K562 (cell line): ENCODE data around the gene VEGFA. TPM values are rescaled to one million over a fixed set of nuclear protein-coding genes. Genes with fewer than 3 reads are reported as not detected.

Experiments
- CHD2 ChIP-seq: IDR thresholded peaks from 2 replicates; pipeline ENCODE4 v1.6.1; 2011; ENCODE audit warnings: low read depth, low read length
- DIDO1 ChIP-seq: fragments of 450-650 bp; IDR thresholded peaks from 2 replicates; pipeline ENCODE4 v1.6.1; 2016; ENCODE audit warnings: low read depth, missing biosample characterization, missing genetic modification characterization
- GATA2 ChIP-seq: sonication (generic); formaldehyde crosslinking; IDR thresholded peaks from 2 replicates; pipeline ENCODE4 v1.4.0; 2020; ENCODE audit warnings: mild to moderate bottlenecking, missing genetic modification reagents
- GTF2E2 ChIP-seq: fragments of 200-800 bp; sonication (Bioruptor generic); IDR thresholded peaks from 2 replicates; pipeline ENCODE4 v1.6.1; 2016; ENCODE audit warnings: missing genetic modification characterization, missing compliant biosample characterization
- HOXB6 ChIP-seq: fragments of 250-450 bp; sonication (Bioruptor Pico); IDR thresholded peaks from 2 replicates; pipeline ENCODE4 v1.5.1; 2022; ENCODE audit warnings: mild to moderate bottlenecking, borderline replicate concordance
- KLF10 ChIP-seq: fragments of 250-450 bp; sonication (Bioruptor Pico); IDR thresholded peaks from 2 replicates; pipeline ENCODE4 v1.6.1; 2021; ENCODE audit warnings: matching md5 sums
- MTA3 ChIP-seq: fragments of 450-650 bp; formaldehyde crosslinking; IDR thresholded peaks from 2 replicates; pipeline ENCODE4 v1.6.1; 2017; ENCODE audit warnings: mild to moderate bottlenecking, borderline replicate concordance
- NBN ChIP-seq: fragments of 450-650 bp; IDR thresholded peaks from 2 replicates; pipeline ENCODE4 v1.6.1; 2016; ENCODE audit warnings: low read depth, mild to moderate bottlenecking
- NR3C1 ChIP-seq: sonication (generic); formaldehyde crosslinking; IDR thresholded peaks from 2 replicates; pipeline ENCODE4 v1.8.1; 2022; ENCODE audit warnings: missing genetic modification reagents
- PRPF4 ChIP-seq: fragments of 200-400 bp; formaldehyde crosslinking; IDR thresholded peaks from one replicate; pipeline ENCODE4 v1.6.1; 2017; ENCODE audit warnings: low read length, low read depth, mild to moderate bottlenecking; ENCODE audit not compliant: insufficient read depth, poor library complexity, severe bottlenecking
- PYGO2 ChIP-seq: fragments of 450-650 bp; IDR thresholded peaks from 2 replicates; pipeline ENCODE4 v1.6.1; 2016; ENCODE audit warnings: mild to moderate bottlenecking, missing genetic modification characterization, moderate library complexity, missing compliant biosample characterization
- RBM25 ChIP-seq: fragments of 200-400 bp; formaldehyde crosslinking; IDR thresholded peaks from 2 replicates; pipeline ENCODE4 v1.6.1; 2018; ENCODE audit warnings: low read length, low read depth, moderate library complexity; ENCODE audit not compliant: severe bottlenecking
- RCOR1 ChIP-seq, 2 experiments: IDR thresholded peaks; 2 replicates each; pipeline ENCODE4 v1.6.1; 2012; ENCODE audit warnings: low read depth in 2 of 2, low read length in 2 of 2, borderline replicate concordance in 1 of 2, improper control_type of control experiment in 1 of 2
- SMARCA5 ChIP-seq: fragments of 450-650 bp; IDR thresholded peaks from 2 replicates; pipeline ENCODE4 v1.6.1; 2016
- ZNF311 ChIP-seq: fragments of 250-450 bp; sonication (Bioruptor Pico); IDR thresholded peaks from 2 replicates; pipeline ENCODE4 v1.4.0; 2020; ENCODE audit warnings: mild to moderate bottlenecking, moderate library complexity
- ZNF766 ChIP-seq: fragments of 200-800 bp; sonication (Bioruptor generic); conservative IDR thresholded peaks from 2 replicates; pipeline ENCODE4 v1.6.1; 2016; ENCODE audit warnings: missing genetic modification characterization, missing compliant biosample characterization
- ZNF780A ChIP-seq: fragments of 250-450 bp; sonication (Bioruptor Pico); IDR thresholded peaks from 2 replicates; pipeline ENCODE4 v1.5.0; 2021; ENCODE audit warnings: mild to moderate bottlenecking
- polyA plus RNA-seq, 8 experiments: library from polyadenylated mRNA; depleted of rRNA in 4 of 8; stranded (reverse) in 5 of 8; unstranded in 3 of 8; fragments of >200 nt; fragmentation: Nextera tagmentation in 2 of 8; fragmentation: Illumina TruSeq in 1 of 8; extraction: Ambion mirVana in 2 of 8; extraction: Trizol in 1 of 8; gene quantifications; 2 replicates each; pipeline versions ENCODE4 v1.2.1 to v1.2.3, GENCODE V29; 2011 to 2014; ENCODE audit warnings: inconsistent platforms in 1 of 8, missing spikeins in 1 of 8
- total RNA-seq, 7 experiments: library from RNA; depleted of rRNA in 6 of 7; stranded (reverse); fragments of >200 nt in 6 of 7; fragmentation: Illumina TruSeq in 2 of 7; extraction: Trizol in 2 of 7; gene quantifications; 2 replicates each; pipeline versions ENCODE4 v1.2.1 to v1.2.3, GENCODE V29; 2011 to 2021; ENCODE audit warnings: low replicate concordance in 1 of 7
- TF ChIP-seq, protein P1 (sequence below): sonication (generic); formaldehyde crosslinking; IDR thresholded peaks from 2 replicates; pipeline ENCODE4 v1.8.0; 2022; ENCODE audit warnings: mild to moderate bottlenecking, missing genetic modification reagents
- TF ChIP-seq, protein P2 (sequence below): sonication (generic); formaldehyde crosslinking; IDR thresholded peaks from 2 replicates; pipeline ENCODE4 v1.8.0; 2023; ENCODE audit warnings: mild to moderate bottlenecking, missing genetic modification reagents

Gene VEGFA
- total and polyA plus RNA-seq, 9 of the 15 experiments (the other 6 are each of a cell fraction or from before 2014, with no cell fraction given) = 14.0 to 271 (median 124) TPM

DNA sequence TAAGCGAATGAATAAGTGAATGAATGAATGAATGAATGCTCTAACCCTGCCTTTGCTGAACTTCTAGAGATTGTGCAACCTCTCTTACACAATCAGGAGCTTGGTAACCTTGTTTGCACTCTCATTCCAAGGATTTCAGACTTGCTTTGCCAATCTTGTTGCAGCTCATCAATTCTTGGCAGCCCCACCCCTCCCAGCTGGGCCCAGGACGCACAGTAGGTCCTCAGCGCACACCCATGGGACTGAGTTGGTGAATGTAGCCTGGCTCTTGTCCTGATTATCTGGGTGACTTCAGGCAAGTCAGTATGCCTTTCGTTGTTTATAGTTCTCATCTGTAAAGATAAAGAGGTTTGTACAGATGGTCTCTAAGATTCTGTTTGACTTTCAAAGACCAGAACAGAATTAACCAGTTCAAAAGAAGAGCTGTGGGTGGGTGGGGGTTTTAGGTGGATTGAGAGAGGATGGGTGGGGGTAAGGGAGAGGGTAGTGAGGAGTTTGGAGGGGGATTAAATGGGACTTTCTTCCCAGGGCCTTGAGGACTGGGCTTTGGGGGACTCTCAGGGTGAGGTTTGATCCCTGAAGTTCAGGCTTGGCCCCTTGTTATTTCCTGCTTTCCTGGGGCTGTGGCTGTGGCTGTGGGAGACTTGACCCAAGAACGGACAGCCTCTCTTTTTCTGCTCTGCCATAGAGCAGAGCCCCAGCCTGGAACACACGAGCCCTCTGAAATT lies 33.2 kb downstream of the VEGFA start (continued):
- TF ChIP-seq MTA3 (no peak), RCOR1 (IDR thresholded peaks at IDR 0.05; ENCODE audit: borderline replicate concordance in 1 of 2, low read depth in 2 of 2, low read length in 2 of 2) (peak in 1 of 2 experiments; percentile 88; a peak in 2 of 4 replicates), PYGO2 (tag) (no peak), HOXB6 (CRISPR knock-in tag) (no peak), SMARCA5 (no peak; the same call in 1 of the 2 replicates), ZNF780A (no peak), GATA2 (peak; percentile 66), ZNF311 (CRISPR knock-in tag) (no peak), DIDO1 (tag) (no peak), GTF2E2 (tag) (no peak), KLF10 (CRISPR knock-in tag) (no peak), CHD2 (no peak), ZNF766 (CRISPR knock-in tag) (no peak), PRPF4 (no peak), NR3C1 (CRISPR knock-in tag) (no peak), NBN (peak; percentile 37; the same call in 1 of the 2 replicates), RBM25 (no peak)
- TF ChIP-seq, protein P1, sequence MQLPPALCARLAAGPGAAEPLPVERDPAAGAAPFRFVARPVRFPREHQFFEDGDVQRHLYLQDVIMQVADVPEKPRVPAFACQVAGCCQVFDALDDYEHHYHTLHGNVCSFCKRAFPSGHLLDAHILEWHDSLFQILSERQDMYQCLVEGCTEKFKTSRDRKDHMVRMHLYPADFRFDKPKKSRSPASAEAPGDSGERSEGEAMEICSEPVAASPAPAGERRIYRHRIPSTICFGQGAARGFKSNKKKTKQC = no peak
- TF ChIP-seq, protein P2, sequence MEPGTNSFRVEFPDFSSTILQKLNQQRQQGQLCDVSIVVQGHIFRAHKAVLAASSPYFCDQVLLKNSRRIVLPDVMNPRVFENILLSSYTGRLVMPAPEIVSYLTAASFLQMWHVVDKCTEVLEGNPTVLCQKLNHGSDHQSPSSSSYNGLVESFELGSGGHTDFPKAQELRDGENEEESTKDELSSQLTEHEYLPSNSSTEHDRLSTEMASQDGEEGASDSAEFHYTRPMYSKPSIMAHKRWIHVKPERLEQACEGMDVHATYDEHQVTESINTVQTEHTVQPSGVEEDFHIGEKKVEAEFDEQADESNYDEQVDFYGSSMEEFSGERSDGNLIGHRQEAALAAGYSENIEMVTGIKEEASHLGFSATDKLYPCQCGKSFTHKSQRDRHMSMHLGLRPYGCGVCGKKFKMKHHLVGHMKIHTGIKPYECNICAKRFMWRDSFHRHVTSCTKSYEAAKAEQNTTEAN (CRISPR knock-in tag) = no peak
